Right forelimb (tissue), 1 donor: ENCODE data around the gene AP3B2.
A peak's percentile ranks its signal among the peaks of the same experiment; 100 is the strongest.
"Not testable (repeated sequence)": the region's sequence is repeated elsewhere in the genome, so short reads cannot be mapped to it uniquely, and the experiment has no call there.

Source experiments
- DNase-seq: peaks from one replicate; pipeline ENCODE4 v3.0.0-alpha.2; 2018

Gene AP3B2, protein sequence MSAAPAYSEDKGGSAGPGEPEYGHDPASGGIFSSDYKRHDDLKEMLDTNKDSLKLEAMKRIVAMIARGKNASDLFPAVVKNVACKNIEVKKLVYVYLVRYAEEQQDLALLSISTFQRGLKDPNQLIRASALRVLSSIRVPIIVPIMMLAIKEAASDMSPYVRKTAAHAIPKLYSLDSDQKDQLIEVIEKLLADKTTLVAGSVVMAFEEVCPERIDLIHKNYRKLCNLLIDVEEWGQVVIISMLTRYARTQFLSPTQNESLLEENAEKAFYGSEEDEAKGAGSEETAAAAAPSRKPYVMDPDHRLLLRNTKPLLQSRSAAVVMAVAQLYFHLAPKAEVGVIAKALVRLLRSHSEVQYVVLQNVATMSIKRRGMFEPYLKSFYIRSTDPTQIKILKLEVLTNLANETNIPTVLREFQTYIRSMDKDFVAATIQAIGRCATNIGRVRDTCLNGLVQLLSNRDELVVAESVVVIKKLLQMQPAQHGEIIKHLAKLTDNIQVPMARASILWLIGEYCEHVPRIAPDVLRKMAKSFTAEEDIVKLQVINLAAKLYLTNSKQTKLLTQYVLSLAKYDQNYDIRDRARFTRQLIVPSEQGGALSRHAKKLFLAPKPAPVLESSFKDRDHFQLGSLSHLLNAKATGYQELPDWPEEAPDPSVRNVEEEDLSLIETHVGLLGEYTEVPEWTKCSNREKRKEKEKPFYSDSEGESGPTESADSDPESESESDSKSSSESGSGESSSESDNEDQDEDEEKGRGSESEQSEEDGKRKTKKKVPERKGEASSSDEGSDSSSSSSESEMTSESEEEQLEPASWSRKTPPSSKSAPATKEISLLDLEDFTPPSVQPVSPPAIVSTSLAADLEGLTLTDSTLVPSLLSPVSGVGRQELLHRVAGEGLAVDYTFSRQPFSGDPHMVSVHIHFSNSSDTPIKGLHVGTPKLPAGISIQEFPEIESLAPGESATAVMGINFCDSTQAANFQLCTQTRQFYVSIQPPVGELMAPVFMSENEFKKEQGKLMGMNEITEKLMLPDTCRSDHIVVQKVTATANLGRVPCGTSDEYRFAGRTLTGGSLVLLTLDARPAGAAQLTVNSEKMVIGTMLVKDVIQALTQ

DNA sequence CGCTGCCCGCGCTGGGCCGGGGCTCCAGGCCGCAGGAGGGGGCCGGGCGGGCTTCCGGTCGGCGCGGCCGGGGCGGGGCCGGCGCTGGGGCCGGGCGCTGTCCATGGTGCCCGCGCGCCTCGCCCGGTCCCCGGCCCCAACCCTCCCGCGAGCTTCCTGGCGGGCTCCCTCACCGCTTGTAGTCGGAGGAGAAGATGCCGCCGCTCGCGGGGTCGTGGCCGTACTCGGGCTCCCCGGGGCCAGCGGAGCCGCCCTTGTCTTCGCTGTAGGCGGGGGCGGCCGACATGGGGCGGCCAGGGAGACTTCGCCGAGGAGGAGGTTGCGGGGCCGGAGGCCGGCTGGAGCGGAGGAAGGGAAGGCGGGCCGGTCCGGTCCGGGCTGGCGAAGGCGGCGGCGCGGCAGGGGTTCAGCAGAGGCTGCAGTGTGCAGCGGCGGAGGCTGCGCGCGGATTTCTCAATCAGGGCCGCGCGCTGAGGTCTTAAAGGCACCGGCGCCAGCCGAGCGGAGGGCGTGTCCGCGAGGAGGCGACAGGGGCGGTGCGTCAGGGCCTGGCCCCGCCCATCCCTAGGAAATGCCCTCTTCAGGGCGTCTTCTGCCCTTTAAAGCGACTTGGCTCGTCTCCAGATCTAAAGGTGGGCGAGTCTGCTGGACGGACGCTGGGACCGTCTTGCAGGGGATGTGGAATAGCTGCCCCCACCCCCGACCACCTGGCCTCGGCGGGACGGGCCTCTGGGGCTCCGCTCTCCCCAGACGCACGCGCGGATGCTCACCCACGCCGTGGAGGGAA is at the start of gene AP3B2:
Gene AP3B2 (minus strand): TSS at position 455 of the 787 bp plus-strand sequence. CDS start 169 bp downstream, at position 286.
- DNase-seq: peak; percentile 78

DNA sequence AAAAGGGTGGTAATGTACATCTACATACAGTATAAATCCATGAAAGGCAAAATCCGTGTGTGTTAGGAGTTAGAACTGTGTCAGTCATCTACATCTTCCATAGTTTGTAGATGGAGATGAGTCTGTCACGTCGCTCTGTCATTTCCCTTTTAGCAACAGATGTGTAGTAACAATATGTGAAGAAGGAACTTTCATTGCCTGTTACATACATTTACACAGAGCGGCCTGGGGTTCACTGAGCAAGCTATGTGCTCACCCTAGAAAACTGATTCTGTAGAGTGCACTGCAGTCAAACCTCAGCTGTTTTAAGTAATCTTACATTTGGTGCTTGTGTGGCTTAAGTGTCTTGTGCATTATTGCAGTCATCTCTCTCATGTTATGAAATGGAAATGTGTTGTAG is 41.6 kb upstream of the AP3B2 start:
- DNase-seq: no peak

DNA sequence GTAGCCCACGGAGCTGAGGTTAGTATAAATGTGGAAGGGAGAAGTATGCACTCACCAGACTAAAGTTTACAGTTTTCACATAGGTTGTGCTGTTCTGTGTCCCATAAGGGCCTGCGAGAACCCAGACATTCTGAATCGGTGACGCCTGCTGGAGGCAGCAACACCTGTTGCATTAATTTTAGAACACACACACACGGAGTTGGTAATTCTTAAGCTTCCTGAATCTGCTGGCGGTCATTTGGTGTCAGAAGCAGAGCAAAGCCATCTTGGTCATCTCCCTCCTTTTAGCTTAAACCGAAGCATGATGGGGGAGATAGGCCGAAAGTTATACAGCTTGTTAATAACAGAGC is 41.1 kb upstream of the AP3B2 start:
- DNase-seq: no peak

DNA sequence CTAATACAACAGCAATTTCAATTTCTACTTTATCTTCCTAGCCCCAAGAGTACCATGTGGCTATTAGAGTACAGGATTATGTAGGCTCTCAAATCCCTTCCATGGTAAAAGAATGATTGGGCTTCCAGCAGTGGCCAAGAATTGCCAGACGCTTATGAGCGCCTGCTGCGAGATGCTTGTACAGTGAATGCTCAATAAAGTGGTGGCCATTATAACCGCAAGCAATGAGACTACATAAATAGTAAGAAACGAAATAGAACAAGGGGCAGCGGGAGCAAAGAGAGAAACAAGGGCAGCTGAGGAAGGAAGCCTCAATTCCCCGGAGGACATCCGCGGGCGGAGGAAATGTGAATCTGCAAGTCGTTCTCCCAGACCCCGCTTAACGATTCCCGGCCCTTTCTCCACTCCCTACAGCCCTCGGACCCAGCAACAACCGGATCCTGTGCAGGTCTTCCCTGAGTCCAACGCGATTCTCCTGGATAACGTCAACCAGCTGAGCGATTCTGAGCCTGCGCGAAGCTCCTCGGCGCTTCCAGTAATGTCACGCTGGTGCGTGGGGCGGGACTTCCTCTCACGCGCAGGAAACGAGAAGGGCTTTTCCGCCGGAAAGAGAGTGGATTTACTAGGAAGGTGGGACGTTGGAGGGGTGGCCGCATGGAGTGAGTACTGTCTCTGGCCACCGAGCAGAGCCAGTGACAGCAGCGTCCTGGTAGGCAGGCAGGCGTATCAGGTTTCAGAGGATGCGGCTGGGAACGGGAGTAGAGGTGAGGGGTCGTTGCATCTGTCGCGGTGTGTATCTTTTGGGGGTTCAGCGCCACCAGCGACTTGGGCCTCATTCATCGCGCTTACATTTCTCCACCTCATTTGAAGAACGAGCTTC is 40.5 kb upstream of the AP3B2 start:
- peak; percentile 93 for DNase-seq

DNA sequence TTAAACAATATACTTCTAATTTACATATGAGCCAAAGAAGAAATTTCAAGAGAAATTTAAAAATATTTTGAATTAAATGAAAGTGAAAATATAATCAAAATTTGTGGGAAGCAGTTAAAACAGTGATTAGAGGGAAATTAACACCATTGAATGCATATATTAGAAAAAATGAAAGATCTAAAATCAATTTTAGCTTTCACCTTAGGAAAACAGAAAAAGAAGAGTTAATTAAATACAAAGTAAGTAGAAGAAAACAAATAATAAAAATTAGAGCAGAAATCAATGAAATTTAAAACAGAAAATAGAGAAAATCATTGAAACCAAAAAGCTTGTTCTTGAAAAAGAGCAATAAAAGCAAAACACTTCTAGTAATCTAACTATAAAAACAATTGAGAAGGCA is 38.6 kb upstream of the AP3B2 start:
- no peak for DNase-seq

DNA sequence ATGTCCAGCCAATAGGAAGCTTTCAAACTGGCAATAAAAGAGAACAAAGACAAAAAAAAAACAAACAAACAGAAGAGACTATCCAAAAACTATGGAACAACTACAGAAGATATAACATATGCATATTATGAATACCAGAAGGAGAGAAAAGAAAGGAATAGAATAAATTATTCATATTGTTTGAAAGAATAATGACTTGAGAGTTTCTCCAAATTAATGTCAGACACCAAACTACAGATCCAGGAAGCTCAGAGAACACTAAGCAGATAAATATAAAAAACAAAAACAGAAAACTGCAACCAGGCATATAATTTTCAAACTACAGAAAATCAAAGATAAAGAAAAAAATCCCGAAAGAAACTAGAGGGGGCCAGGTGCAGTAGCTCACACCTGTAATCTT is 34.1 kb upstream of the AP3B2 start:
- DNase-seq: no peak

DNA sequence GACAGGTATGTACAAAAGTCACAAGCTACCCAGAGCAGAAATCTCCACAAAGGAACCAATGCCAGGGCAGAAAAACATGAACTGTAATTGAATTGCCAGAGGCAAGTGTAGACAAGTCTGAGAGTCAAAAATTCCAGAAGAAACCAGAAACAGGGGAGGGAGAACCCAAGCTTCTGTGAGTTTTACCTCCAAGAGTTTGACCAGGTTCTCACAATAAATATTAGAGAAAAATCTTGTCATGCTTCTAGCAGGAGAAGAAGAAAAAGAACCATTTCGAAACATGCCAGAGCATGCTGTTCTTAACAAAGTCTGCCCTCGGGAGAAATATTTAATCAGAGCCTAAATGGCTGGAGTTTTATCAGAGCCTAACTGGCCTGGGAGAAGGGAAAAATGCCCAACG is 32.5 kb upstream of the AP3B2 start:
- DNase-seq: no peak

DNA sequence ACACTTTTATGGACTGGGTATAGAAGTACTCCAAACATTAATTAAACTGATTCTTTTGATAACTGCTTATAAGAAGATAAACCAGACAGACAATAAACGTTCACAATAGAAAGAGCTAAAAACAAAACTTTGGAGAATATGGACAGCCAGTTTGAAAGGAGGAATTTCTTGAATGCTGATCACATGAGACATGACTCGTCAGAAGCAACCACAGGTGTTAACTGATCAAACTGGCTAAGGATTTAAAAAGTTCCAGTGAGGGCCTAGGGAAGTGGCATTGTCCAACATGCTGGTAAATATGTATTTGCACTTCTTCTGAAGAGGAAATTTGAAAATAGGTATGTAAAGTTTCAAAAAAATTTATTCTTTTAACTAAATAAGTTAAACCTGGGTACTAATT is 29.4 kb upstream of the AP3B2 start:
- no peak for DNase-seq

DNA sequence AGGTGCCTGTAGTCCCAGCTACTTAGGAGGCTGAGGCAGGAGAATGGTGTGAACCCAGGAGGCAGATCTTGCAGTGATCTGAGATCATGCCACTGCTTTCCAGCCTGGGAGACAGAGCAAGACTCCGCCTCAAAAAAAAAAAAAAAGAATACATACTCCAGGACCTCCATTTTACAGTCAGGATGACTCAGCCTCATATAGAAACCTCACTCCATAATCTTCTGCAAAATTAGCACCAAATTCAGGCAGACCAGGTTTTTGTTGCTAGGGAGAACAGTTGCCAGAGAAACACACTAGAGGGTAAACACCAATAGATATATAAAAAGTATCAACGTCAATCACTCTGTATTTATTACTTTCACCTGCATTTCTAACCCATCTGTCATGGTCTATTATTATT is 28.3 kb upstream of the AP3B2 start:
- DNase-seq: no peak

DNA sequence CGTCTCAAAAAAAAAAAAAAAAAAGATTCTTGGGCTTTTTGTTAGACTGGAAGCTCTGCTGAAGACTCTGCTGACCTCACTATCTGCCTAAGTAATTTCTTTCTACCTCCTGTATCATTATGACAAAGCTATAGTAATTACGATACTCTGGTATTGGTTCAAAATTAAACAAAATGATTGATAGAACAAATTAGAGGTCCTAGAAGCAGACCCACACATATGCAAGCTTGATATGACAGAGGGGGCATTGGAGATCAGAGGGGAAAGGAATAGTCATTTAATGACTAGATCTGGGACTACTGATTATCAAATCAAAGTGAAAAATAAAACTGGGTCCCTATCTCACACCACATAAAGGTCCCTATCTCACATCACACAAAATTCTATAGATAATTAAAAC is 21.9 kb upstream of the AP3B2 start:
- DNase-seq: no peak

DNA sequence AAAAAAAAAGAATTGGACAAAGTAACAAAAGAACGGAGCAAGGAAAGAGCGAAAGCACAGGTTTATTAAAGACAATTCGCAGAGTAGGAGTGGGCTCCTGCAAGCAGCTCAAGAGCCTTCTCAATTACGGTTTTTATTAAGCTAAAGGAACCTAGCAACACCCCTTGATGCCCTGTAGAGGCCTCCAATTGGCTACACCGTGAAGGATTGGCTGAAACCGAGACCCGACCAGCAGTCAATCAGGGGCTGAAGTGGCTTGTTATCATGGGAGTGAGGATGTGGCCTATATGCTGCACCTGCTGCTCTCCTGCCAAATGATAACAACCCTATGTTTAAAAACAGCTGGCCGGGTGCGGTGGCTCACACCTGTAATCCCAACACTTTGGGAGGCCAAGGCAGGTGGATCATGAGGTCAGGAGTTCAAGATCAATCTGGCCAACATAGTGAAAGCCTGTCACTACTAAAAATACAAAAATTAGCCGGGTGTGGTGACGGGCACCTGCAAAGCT is 20.4 kb upstream of the AP3B2 start:
- no peak for DNase-seq

DNA sequence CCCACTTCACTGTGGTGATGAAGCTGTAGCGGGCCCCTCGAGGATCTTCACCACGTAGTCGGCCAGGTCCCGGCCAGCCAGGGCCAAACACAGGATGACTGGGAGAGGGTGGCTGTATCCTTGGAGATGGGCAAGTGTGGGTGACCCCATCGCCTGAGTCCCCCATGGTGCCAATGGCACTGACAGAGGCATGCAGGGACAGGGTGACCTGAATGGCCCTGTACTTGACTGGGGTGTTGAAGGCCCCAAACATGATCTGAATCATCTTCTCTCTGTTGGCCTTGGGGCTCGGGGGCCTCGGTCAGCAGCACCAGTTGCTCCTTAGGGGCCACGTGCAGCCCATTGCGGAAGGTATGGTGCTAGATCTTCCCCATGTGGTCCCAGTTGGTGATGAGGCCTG is 17.1 kb upstream of the AP3B2 start:
- no peak for DNase-seq

DNA sequence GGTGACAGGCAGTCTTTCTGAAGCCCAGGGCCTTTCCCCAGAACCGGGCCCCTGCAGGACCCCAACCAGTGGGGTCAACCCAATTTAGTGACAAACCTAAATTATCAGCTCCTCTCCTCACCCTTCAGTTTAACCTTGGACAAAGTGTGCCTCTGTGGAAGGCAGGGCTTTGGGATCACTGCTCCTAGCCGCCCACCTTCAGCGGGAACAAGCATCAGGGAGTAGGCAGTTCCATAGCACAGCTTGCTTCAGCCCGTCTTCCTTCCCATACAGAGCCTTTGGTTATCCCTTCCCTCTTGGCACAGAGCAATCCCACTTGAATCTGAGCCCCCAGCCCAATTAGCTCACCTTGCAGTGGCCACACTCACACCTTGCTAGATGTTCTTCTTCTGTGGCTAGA is 5.3 kb upstream of the AP3B2 start:
- DNase-seq: no peak

DNA sequence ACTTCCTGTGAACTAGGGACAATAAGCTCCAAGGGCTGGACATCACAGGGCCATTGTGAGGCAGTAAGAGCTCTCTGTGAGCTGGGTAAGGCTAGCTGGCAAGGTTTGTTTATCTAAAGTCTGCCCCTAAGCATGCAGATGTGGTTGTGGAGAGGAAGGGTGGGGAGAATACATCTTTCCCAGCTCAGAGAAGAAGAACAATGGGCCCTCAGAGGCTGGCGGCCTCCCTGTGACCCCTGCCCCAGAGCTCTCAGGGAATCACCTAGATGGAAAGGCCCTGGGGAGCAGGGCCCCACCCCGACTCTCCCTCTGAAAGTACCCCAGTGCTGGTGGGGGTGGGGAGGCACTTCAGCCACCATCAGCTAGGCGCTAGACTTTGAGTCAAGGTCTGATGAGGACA is 4.3 kb upstream of the AP3B2 start:
- no peak for DNase-seq

DNA sequence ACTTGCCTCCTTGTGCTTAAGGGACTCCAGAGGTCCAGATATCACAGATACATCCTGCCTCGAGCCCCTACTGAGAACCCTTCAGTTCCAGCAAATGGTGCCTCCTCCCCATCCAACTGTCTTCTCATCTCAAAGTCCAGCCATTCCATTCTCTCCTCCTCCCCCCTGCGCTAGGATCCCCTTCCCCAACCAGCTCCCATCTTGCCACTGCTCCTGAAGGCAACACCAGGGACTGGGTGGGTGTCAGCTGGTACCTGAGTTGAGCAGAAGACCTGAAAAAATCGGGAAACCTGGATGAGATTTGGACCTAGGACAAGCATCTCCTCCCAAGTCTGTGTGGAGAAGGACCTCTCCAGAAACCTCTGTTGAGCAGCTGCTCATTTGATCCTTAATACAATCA is 2.4 kb upstream of the AP3B2 start:
- no peak for DNase-seq

DNA sequence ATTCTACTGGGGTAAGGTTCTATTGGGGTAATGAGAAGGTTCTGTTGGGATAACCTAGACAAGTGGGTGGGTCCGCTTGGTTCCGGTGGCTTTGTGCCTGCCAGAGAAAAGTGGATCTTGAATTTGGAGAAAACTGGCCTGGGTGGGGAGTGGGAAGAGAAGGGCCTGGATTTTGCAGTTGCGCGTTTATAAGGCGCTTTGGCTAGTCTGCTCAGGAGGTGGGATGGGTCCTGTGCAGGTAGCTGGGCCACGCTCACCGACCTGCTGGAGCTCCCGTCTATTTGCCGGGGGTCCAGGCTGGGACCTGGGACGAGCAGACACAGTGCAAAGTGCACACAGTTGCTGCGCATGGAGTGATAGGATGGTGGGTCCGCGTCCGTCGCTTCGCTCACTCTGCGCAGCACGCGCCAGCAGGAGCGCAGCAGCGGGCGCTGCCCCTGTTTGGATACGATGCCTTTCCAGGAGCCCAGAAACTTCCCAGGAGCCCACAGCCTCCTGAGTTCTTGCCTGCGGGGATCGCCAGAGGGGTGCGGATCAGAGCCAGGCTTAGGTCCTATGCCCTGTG is 1.3 kb upstream of the AP3B2 start:
- no peak for DNase-seq

DNA sequence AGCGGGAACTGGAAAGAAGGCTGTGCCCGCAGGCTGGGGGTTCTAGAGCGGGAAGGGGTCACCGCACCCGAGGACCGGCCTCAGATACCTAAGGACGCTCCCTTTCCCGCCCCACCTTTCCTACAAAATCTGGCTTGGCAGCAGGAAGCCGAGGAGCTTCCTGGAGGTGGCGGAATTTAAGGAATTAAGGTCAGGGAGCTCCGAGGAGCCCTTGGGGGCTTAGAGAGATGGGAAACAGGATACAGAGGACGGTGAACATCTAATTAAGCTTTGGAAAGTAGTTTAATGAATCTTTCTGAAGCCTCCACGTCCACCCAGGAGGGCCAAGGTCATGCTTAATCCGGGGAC is 507 bp upstream of the AP3B2 start:
- DNase-seq: no peak

DNA sequence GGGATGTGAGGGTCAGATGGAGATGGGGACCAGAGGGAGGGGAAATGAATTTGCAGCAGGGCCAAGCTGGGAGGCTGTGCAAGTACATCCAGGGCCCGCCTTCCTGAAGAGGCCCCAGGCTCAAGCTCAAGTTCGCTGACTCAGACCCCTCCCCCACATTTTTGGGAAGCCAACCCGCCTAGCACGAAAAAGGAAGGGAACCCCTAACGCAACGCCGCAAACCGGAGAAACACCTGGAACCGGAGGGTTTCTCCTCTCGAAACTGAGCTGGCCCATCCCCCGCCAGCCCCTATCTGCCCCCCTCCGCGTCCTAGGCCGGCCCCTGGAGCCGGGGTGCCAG is 624 bp downstream of the AP3B2 start:
- no peak for DNase-seq

DNA sequence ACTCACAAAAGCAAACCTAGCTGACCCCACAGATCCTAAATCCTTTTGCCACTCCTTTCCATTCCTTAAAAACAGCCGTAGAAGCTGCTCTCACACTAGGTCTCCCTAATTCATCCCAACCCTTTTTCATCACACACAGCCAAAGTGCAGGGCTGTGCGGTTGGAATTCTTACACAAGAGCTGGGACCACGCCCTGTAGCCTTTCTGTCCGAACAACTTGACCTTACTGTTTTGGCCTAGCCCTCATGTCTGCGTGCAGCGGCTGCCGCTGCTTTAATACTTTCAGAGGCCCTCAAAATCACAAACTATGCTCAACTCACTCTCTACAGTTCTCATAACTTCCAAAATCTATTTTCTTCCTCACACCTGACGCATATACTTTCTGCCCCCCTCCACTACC is 3.8 kb downstream of the AP3B2 start:
- not testable (repeated sequence) for DNase-seq

DNA sequence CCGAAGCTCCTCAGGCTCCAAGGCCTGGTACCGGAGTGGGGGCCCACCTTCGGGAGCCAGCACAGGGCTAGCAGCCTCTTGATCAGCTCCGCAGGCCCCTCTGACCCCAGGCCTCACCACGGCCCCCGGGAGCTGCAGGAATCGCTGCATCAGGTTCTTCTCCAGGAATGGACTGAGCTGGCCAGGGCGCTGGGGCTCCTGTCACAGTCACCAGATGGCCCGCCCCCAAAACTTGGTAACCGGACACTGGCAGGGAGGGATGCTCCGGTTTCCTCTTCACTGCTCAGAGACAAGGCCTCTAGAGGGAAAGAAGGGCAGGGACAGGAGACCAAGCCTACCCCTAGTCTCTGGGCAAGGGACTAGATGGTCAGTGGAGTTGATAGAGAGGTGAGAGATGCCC is 9.9 kb downstream of the AP3B2 start:
- no peak for DNase-seq

DNA sequence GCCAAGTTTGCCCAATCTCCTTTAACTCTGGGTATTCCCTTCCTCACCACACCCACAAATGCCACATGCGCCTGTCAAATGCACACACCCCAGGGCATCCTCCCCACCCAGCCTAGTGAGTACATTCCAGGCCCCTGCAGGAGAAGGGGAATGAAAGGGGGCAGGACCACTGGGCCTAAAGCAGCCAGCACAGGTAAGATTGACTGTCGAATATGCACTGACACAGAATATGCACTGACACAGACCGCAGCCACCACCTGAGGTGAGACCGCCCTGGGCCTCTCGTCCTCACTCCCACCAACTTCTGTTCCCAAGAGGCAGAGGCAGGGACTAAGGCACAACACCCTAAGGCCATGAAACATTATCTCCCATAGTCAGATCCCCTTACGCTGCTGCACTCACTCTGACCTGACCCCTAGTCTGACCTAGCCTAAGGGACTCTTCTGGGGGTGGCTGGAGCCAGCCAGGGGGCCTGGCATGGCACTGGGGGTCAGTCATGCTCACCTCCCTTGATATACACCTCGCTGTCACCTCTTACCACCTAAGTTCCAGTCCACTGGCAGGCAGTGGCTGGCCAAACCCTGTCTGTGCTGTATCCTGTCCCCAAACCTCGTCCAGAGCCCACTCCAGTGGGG is 10.8 kb downstream of the AP3B2 start:
- DNase-seq: no peak
